HCT116 (cell line): ENCODE measurements around the gene ZMYND10. TPM values are rescaled to one million over a fixed set of nuclear protein-coding genes. Genes with fewer than 3 reads are reported as not detected.
A peak's percentile ranks its signal among the peaks of the same experiment; 100 is the strongest.

Experiments used
- ATAC-seq: fragments of 200-7000 bp; cut with Tn5 transposase; 2 replicates; pipeline ENCODE4 v1.9.1; 2020; ENCODE audit warnings: mild to moderate bottlenecking, moderate library complexity
- BruUV-seq: library from RNA; stranded (reverse); fragments of 400-500 nt; replicated peaks from 2 replicates; lab custom pipeline; 2021; lab: Mats Ljungman, UMichigan
- CTCF ChIA-PET: fragments of 300-600 bp; sonication (Branson Sonifier 250); formaldehyde crosslinking; loops from one replicate; lab custom pipeline; 2021; ENCODE audit warnings: antibody characterized with exemption; lab: Charles Lee
- POLR2A ChIA-PET: fragments of 300-600, 350-600 bp; sonication (Branson Sonifier 250); formaldehyde crosslinking; loops from one replicate; lab custom pipeline; 2021; ENCODE audit warnings: antibody characterized with exemption; lab: Charles Lee
- RAD21 ChIA-PET, 2 experiments: fragments of 300-600 bp; sonication (Branson Sonifier 250); formaldehyde crosslinking; loops; one replicate each; lab custom pipeline; 2023; ENCODE audit warnings: low total read pairs in 2 of 2; ENCODE audit not compliant: uncharacterized antibody in 2 of 2, unreplicated experiment in 2 of 2, low non-redundant PET in 1 of 2; lab: Charles Lee
- DNase-seq: peaks from one replicate; pipeline ENCODE4 v3.0.0-alpha.2; 2010; ENCODE audit warnings: low read depth, low spot score
- H2AFZ ChIP-seq: fragments of 200-600 bp; shearing (Covaris generic), sonication (generic); 2 replicates; pipeline ENCODE4 v1.6.1; 2017; ENCODE audit warnings: low read depth, mixed run types, mixed read lengths, antibody characterized with exemption, low read length; ENCODE audit not compliant: poor library complexity, severe bottlenecking
- H3K27ac ChIP-seq: 2 replicates; pipeline ENCODE4 v1.5.1; 2012; ENCODE audit warnings: low read depth, low read length
- H3K27me3 ChIP-seq: fragments of 200-600 bp; sonication (generic); 2 replicates; pipeline ENCODE4 v1.6.1; 2016; ENCODE audit warnings: mixed run types, low read length, mixed read lengths; ENCODE audit not compliant: insufficient read depth
- H3K36me3 ChIP-seq, 2 experiments: fragments of 200-500 bp in 1 of 2; fragments of 200-600 bp in 1 of 2; sonication (Bioruptor generic) in 1 of 2; sonication (generic) in 1 of 2; 2 replicates each; pipeline versions ENCODE4 v1.5.1 to v1.6.1; 2014 to 2016; ENCODE audit warnings: low read length in 2 of 2, inconsistent platforms in 1 of 2, mixed read lengths in 1 of 2, mixed run types in 1 of 2; ENCODE audit not compliant: insufficient read depth in 2 of 2, control insufficient read depth in 1 of 2
- H3K4me1 ChIP-seq, 2 experiments: fragments of 200-600 bp in 1 of 2; sonication (generic) in 1 of 2; 2 replicates each; pipeline versions ENCODE4 v1.5.1 to v1.6.1; 2012 to 2017; ENCODE audit warnings: low read length in 2 of 2, inconsistent platforms in 1 of 2, mild to moderate bottlenecking in 1 of 2, mixed read lengths in 1 of 2, mixed run types in 1 of 2, moderate library complexity in 1 of 2; ENCODE audit not compliant: insufficient read depth in 2 of 2, control insufficient read depth in 1 of 2
- H3K4me2 ChIP-seq: fragments of 200-600 bp; sonication (generic); 2 replicates; pipeline ENCODE4 v1.6.1; 2017; ENCODE audit warnings: mixed run types, low read length, mixed read lengths
- H3K4me3 ChIP-seq, 2 experiments: fragments of 200-600 bp in 1 of 2; sonication (generic) in 1 of 2; replicated peaks in 1 of 2; 2 replicates each; pipeline ENCODE4 v1.5.1; 2011 to 2016; ENCODE audit warnings: low read length in 2 of 2, control low read depth in 1 of 2, low read depth in 1 of 2, mild to moderate bottlenecking in 1 of 2, mixed read lengths in 1 of 2, mixed run types in 1 of 2
- H3K79me2 ChIP-seq: fragments of 200-600 bp; sonication (generic); 2 replicates; pipeline ENCODE4 v1.6.1; 2017; ENCODE audit warnings: mild to moderate bottlenecking, mixed run types, low read length, moderate library complexity, mixed read lengths; ENCODE audit not compliant: insufficient read depth
- H3K9ac ChIP-seq: fragments of 200-600 bp; sonication (generic); 2 replicates; pipeline ENCODE4 v1.6.1; 2016; ENCODE audit warnings: low read length, mixed read lengths
- H3K9me2 ChIP-seq: fragments of 200-600 bp; sonication (generic), shearing (Covaris generic); 2 replicates; pipeline ENCODE4 v1.6.1; 2017; ENCODE audit warnings: mixed run types, mild to moderate bottlenecking, moderate library complexity; ENCODE audit not compliant: insufficient read depth
- H3K9me3 ChIP-seq, 2 experiments: fragments of 200-500 bp in 1 of 2; fragments of 200-600 bp in 1 of 2; sonication (Bioruptor generic) in 1 of 2; sonication (generic) in 1 of 2; 2 replicates each; pipeline ENCODE4 v1.6.1; 2014 to 2017; ENCODE audit warnings: low read length in 2 of 2, mixed read lengths in 2 of 2, inconsistent platforms in 1 of 2, low read depth in 1 of 2, mild to moderate bottlenecking in 1 of 2, mixed run types in 1 of 2, moderate library complexity in 1 of 2; ENCODE audit not compliant: control insufficient read depth in 1 of 2, insufficient read depth in 1 of 2
- H4K20me1 ChIP-seq: fragments of 200-600 bp; sonication (generic), shearing (Covaris generic); 2 replicates; pipeline ENCODE4 v1.6.1; 2017; ENCODE audit warnings: mixed run types, mild to moderate bottlenecking, moderate library complexity; ENCODE audit not compliant: insufficient read depth
- EGR1 ChIP-seq: IDR thresholded peaks from 2 replicates; pipeline ENCODE4 v1.6.1; 2012; ENCODE audit warnings: low read depth
- ELF1 ChIP-seq: IDR thresholded peaks from 2 replicates; pipeline ENCODE4 v1.6.1; 2012; ENCODE audit warnings: low read depth, borderline replicate concordance
- POLR2A ChIP-seq: IDR thresholded peaks from 2 replicates; pipeline ENCODE4 v1.7.0; 2011; ENCODE audit warnings: borderline replicate concordance; ENCODE audit not compliant: insufficient read depth, insufficient read length; ENCODE audit errors: extremely low read depth
- POLR2AphosphoS5 ChIP-seq: IDR thresholded peaks from 2 replicates; pipeline ENCODE4 v1.6.1; 2011; ENCODE audit warnings: mild to moderate bottlenecking, low read depth, low read length, moderate library complexity
- SP1 ChIP-seq: IDR thresholded peaks from 2 replicates; pipeline ENCODE4 v1.6.1; 2012; ENCODE audit warnings: low read depth
- ZBTB33 ChIP-seq: IDR thresholded peaks from 2 replicates; pipeline ENCODE4 v1.6.1; 2011; ENCODE audit warnings: mild to moderate bottlenecking, low read length, moderate library complexity; ENCODE audit not compliant: insufficient replicate concordance; ENCODE audit errors: extremely low read depth
- intact Hi-C: fragments of 100-400 bp; cut with micrococcal nuclease; formaldehyde crosslinking; loops from 2 replicates; pipeline ENCODE4 v1.10.0; 2022
- total RNA-seq: library from RNA; stranded (reverse); gene quantifications from one replicate; pipeline ENCODE4 v1.2.1, GENCODE V29; 2021; ENCODE audit not compliant: unreplicated experiment
- TF ChIP-seq, protein P1 (sequence below), 3 experiments: fragments of 200-600 bp in 1 of 3; sonication (generic) in 1 of 3; IDR thresholded peaks in 2 of 3; conservative IDR thresholded peaks in 1 of 3; 2 replicates each; pipeline ENCODE4 v1.5.1; 2012 to 2017; ENCODE audit warnings: low read depth in 2 of 3, low read length in 2 of 3, antibody characterized with exemption in 1 of 3, borderline replicate concordance in 1 of 3, control low read depth in 1 of 3, mild to moderate bottlenecking in 1 of 3, mixed read lengths in 1 of 3, mixed run types in 1 of 3, moderate library complexity in 1 of 3; ENCODE audit not compliant: insufficient read depth in 1 of 3

ZMYND10 gene
- total RNA-seq, 1 experiment from 2014 or later: 3.3 TPM

DNA sequence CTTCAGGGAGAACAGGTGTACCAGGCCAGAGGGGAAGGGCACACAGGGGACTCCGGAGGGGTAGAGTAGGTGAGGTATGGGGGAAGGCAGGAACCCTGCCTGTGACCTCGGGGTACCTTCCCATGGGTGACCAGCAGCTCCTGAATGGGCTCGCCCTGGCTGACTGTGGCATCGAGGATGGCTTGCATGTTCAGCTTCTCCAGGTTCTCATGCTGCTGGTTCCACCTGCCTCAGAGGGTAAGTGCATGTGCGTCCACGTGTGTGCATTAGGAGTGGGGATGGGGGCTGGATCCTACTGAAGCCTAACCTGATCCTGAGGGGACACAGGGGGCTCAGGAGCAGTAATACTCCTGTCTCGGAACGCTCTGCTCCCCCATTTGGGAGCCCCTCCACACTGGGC lies 524 bp downstream of the ZMYND10 start:
- Histone ChIP-seq H2AFZ (no peak overlapping the region), H3K4me3 (no peak overlapping the region), H3K4me2 (peak overlapping the region; percentile 75), H3K9me3 (no peaks in the 10 kb centered on the region), H3K4me1 (peaks cover 12 to 47% of the 10 kb centered on the region in 2 experiments), H3K9me2 (no peaks in the 10 kb centered on the region), H3K9ac (no peak overlapping the region), H3K79me2 (peaks cover 8% of the 10 kb centered on the region), H4K20me1 (no peaks in the 10 kb centered on the region), H3K27ac (no peak overlapping the region; the same call in 1 of the 2 replicates), H3K36me3 (peaks cover 0 to 8% of the 10 kb centered on the region in 2 experiments; a peak in 1 of 4 replicates), H3K27me3 (no peaks in the 10 kb centered on the region)
- ChIA-PET CTCF (no interaction called here), RAD21 (no interaction called here), POLR2A (interaction anchor here (0.6 kb wide), 1 partner anchor 8 kb away, joined by 3 read pairs; no protein-coding TSS in a partner anchor)
- ATAC-seq (no peak), DNase-seq (no peak)
- BruUV-seq: no TSS peak
- TF ChIP-seq POLR2A: no peak
- intact Hi-C loops: loop anchor here (5.0 kb wide), 1 partner anchor 267 kb away; the partner anchor contains the start of gene CISH

DNA sequence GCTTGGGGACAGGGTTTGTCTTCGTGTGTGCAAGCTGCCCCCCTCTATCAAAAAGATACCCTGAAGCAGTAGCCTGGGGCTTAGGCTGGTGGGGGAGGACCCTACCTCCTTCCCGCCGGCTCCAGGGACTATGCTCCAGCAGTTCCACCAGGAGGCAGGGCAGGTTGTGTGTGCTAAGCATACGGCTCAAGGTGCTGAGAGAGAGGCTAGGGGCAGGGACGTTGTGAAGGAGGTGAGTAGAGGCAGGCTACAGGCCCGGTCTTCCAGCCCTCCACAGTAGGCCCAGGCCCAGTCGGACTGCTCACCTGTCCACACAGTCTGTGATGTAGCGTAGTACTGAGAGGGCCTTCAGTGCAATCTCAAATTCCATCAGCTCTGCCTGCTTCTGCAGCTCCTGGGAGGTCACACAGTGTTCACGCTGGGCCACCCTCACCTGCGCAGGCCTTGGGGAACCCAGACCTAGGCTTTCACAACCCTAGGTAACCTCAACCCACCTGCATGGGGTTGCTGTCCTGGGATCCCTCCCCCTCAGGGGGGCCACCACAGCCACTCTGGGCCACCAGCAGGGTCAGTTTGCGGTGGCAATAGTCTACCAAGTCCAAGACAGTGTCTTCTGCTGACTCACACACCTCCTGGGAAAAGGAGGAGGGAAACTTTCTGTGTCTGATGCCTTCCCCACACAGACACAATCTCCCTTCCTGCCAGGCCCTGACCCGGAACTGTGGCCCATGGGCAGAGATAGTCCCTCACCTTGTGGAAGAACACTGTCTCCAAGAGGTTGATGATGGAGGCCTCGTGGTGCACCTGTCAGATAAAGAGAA lies 2.5 kb downstream of the ZMYND10 start:
- no peak overlapping the region for H2AFZ ChIP-seq
- peaks cover 24 to 60% of the 10 kb centered on the region in 2 experiments for H3K4me1 ChIP-seq
- intact Hi-C loops: no loop called here
- H3K4me3 ChIP-seq: no peak overlapping the region
- no peak overlapping the region for H3K27ac ChIP-seq
- H3K9ac ChIP-seq: no peak overlapping the region
- RAD21 ChIA-PET: no interaction called here
- peaks cover 21% of the 10 kb centered on the region for H3K79me2 ChIP-seq
- no peak overlapping the region for H3K4me2 ChIP-seq
- POLR2A ChIA-PET: no interaction called here
- no peak for DNase-seq
- H4K20me1 ChIP-seq: no peaks in the 10 kb centered on the region
- no peaks in the 10 kb centered on the region for H3K9me2 ChIP-seq
- TF ChIP-seq ZBTB33: no peak
- no peak for TF ChIP-seq EGR1
- no peak for TF ChIP-seq POLR2AphosphoS5
- TF ChIP-seq SP1: no peak
- TF ChIP-seq, protein P1, sequence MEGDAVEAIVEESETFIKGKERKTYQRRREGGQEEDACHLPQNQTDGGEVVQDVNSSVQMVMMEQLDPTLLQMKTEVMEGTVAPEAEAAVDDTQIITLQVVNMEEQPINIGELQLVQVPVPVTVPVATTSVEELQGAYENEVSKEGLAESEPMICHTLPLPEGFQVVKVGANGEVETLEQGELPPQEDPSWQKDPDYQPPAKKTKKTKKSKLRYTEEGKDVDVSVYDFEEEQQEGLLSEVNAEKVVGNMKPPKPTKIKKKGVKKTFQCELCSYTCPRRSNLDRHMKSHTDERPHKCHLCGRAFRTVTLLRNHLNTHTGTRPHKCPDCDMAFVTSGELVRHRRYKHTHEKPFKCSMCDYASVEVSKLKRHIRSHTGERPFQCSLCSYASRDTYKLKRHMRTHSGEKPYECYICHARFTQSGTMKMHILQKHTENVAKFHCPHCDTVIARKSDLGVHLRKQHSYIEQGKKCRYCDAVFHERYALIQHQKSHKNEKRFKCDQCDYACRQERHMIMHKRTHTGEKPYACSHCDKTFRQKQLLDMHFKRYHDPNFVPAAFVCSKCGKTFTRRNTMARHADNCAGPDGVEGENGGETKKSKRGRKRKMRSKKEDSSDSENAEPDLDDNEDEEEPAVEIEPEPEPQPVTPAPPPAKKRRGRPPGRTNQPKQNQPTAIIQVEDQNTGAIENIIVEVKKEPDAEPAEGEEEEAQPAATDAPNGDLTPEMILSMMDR (IDR thresholded peaks at IDR 0.05 in 2 of 3, conservative IDR thresholded peaks at IDR 0.05 in 1 of 3; ENCODE audit: borderline replicate concordance in 1 of 3, insufficient read depth in 1 of 3, low read depth in 2 of 3, low read length in 2 of 3): peak in 2 of 3 experiments; percentile 24 to 32; a peak in 2 of 6 replicates
- TF ChIP-seq ELF1: no peak
- no peaks in the 10 kb centered on the region for H3K9me3 ChIP-seq
- CTCF ChIA-PET: no interaction called here
- H3K36me3 ChIP-seq: peaks cover 0 to 3% of the 10 kb centered on the region in 2 experiments; a peak in 1 of 4 replicates
- H3K27me3 ChIP-seq: no peaks in the 10 kb centered on the region
- no TSS peak for BruUV-seq
- ATAC-seq: no peak
